PFSK-1 (cell line): ENCODE data around the gene ARHGAP11A.

ENCODE experiments used
- FOXP2 ChIP-seq: optimal IDR thresholded peaks from 2 replicates; pipeline ENCODE3; 2011; ENCODE audit warnings: borderline replicate concordance, control low read depth, inconsistent platforms; ENCODE audit not compliant: insufficient read depth; ENCODE audit errors: extremely low read length, extremely low read depth
- POLR2AphosphoS5 ChIP-seq: IDR thresholded peaks from 2 replicates; pipeline ENCODE4 v1.6.1; 2012; ENCODE audit warnings: low read depth, mild to moderate bottlenecking, control low read depth, low read length, moderate library complexity
- REST ChIP-seq, 2 experiments: IDR thresholded peaks; 2 replicates each; pipeline versions ENCODE4 v1.6.1 to v1.8.0; 2011 to 2012; ENCODE audit warnings: low read depth in 2 of 2, low read length in 2 of 2, control low read depth in 1 of 2, inconsistent platforms in 1 of 2, mild to moderate bottlenecking in 1 of 2, moderate library complexity in 1 of 2; ENCODE audit not compliant: insufficient read depth in 1 of 2
- SIN3A ChIP-seq: IDR thresholded peaks from 2 replicates; pipeline ENCODE4 v1.6.1; 2012; ENCODE audit warnings: mild to moderate bottlenecking, low read length, moderate library complexity, borderline replicate concordance; ENCODE audit not compliant: insufficient read depth
- TAF1 ChIP-seq: IDR thresholded peaks from 2 replicates; pipeline ENCODE4 v1.6.1; 2012; ENCODE audit warnings: low read length, control low read depth, borderline replicate concordance; ENCODE audit not compliant: insufficient read depth

ARHGAP11A gene

GRCh38 chr15:32657198-32657883 lies 42.0 kb downstream of the ARHGAP11A start:
- TF ChIP-seq REST (IDR thresholded peaks at IDR 0.05; ENCODE audit: insufficient read depth in 1 of 2, low read depth in 2 of 2, low read length in 2 of 2) (no peak), POLR2AphosphoS5 (no peak), FOXP2 (no peak), SIN3A (no peak), TAF1 (no peak)

- TF ChIP-seq FOXP2 (no peak), POLR2AphosphoS5 (no peak), SIN3A (no peak), REST (IDR thresholded peaks at IDR 0.05; ENCODE audit: insufficient read depth in 1 of 2, low read depth in 2 of 2, low read length in 2 of 2) (no peak), TAF1 (no peak)
Observed at GRCh38 chr15:32657941-32658340, 42.6 kb downstream of the ARHGAP11A start.

- TF ChIP-seq REST (IDR thresholded peaks at IDR 0.05; ENCODE audit: insufficient read depth in 1 of 2, low read depth in 2 of 2, low read length in 2 of 2) (no peak), POLR2AphosphoS5 (no peak), FOXP2 (no peak), TAF1 (no peak), SIN3A (no peak)
Observed at GRCh38 chr15:32659340-32660155, 44.2 kb downstream of the ARHGAP11A start.

GRCh38 chr15:32663671-32664070 lies 48.4 kb downstream of the ARHGAP11A start:
- TF ChIP-seq REST (IDR thresholded peaks at IDR 0.05; ENCODE audit: insufficient read depth in 1 of 2, low read depth in 2 of 2, low read length in 2 of 2) = no peak
- no peak for TF ChIP-seq POLR2AphosphoS5
- TF ChIP-seq SIN3A = no peak
